HEK293T (cell line): ENCODE measurements around the gene AK5.

ENCODE experiments used
- ARNT ChIP-seq: fragments of 450-650 bp; IDR thresholded peaks from 2 replicates; pipeline ENCODE4 v1.6.1; 2017; ENCODE audit warnings: mild to moderate bottlenecking
- BHLHE40 ChIP-seq: fragments of 450-650 bp; IDR thresholded peaks from 2 replicates; pipeline ENCODE4 v1.6.1; 2016; ENCODE audit warnings: mild to moderate bottlenecking, moderate library complexity, borderline replicate concordance
- CTBP1 ChIP-seq: fragments of 450-650 bp; IDR thresholded peaks from 2 replicates; pipeline ENCODE4 v1.6.1; 2016; ENCODE audit warnings: borderline replicate concordance
- ELF4 ChIP-seq: fragments of 450-650 bp; IDR thresholded peaks from 2 replicates; pipeline ENCODE4 v1.6.1; 2017; ENCODE audit warnings: antibody characterized with exemption
- FOXA1 ChIP-seq: fragments of 450-650 bp; IDR thresholded peaks from 2 replicates; pipeline ENCODE4 v1.6.1; 2016; ENCODE audit warnings: mild to moderate bottlenecking
- FOXK2 ChIP-seq: fragments of 450-650 bp; IDR thresholded peaks from 2 replicates; pipeline ENCODE4 v1.6.1; 2016; ENCODE audit warnings: mild to moderate bottlenecking
- HDGF ChIP-seq: fragments of 450-650 bp; IDR thresholded peaks from 2 replicates; pipeline ENCODE4 v1.6.1; 2017; ENCODE audit warnings: antibody characterized with exemption, borderline replicate concordance
- L3MBTL2 ChIP-seq: fragments of 450-650 bp; conservative IDR thresholded peaks from 2 replicates; pipeline ENCODE4 v1.6.1; 2016; ENCODE audit warnings: mild to moderate bottlenecking
- SUZ12 ChIP-seq: fragments of 450-650 bp; IDR thresholded peaks from 2 replicates; pipeline ENCODE4 v1.6.1; 2016; ENCODE audit warnings: mild to moderate bottlenecking

GRCh38 chr1:77552626-77553025 lies 270.8 kb downstream of the AK5 start:
- no peak for TF ChIP-seq ELF4
- no peak for TF ChIP-seq FOXK2
- TF ChIP-seq L3MBTL2 = no peak
- TF ChIP-seq SUZ12 = no peak
- no peak for TF ChIP-seq HDGF
- TF ChIP-seq ARNT = no peak
- TF ChIP-seq CTBP1 = no peak
- no peak for TF ChIP-seq BHLHE40
- no peak for TF ChIP-seq FOXA1
